Myocyte (in vitro differentiated cells): ENCODE results near the gene TFB1M. TPM values are rescaled to one million over a fixed set of nuclear protein-coding genes. Genes with fewer than 3 reads are reported as not detected.

ENCODE experiments used
- DNase-seq: peaks from one replicate; pipeline ENCODE4 v3.0.0-alpha.2; 2012; ENCODE audit warnings: low read depth
- total RNA-seq: library from RNA; depleted of rRNA; stranded (reverse); fragments of >200 nt; gene quantifications from 2 replicates; pipeline ENCODE4 v1.2.3, GENCODE V29; 2014

TFB1M gene
- total RNA-seq, 1 donor from 2014 or later = 8.5 TPM

DNA sequence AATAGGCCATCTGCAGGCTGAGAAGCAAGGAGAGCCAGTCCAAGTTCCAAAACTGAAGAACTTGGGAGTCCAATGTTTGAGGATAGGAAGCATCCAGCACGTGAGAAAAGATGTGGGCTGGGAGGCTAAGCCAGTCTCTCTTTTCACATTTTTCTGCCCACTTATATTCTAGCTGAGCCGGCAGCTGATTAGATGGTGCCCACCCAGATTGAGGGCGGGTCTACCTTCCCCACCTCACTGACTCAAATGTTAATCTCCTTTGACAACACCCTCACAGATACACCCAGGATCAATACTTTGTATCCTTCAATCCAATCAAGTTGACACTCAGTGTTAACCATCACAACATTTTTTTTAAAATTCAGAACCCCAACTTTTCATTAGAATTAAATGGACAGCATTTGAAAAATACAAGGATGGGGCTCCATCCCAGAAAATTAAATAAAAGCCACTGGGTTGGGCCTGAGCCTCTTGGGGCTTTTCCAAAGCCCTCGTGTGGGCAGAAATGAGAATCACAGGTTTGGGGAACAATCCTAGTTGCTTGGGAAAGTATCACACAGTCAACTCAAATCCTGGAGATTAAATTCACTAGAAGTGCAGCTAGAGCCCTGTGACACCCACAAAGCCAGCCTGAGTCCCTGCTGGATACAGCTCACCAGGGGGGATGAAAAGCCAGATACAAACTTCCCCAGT is 48.3 kb downstream of the TFB1M start:
- no peak for DNase-seq

DNA sequence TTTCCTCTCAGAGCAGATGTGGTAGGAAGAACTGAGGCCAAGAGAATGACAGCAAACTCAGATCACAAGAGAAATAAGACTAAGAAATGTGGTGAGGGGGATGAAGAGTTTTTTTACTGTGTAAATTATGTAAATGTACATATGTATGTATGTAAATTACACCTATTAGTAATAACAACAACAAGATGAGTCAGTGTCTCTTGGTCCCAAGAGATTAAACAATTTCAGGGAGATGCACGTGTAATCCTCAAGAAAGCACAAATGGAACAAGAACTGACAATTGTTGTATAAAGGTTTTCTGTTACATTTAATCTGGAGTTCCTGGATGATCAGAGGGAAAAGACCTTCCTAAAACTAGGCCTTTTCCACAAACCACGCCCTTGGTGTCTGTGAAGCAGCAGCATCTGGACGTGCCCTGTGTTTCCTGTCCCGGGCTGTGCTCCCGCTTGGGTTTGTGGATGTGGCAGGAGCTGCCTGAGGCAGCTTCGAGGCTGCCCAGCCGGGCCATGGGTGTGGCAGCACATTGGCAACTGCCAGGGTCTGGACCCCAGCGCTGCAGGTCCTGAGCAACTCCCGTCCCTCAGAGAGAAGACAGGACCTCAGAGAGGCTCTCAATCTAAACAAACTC is 49.5 kb downstream of the TFB1M start:
- DNase-seq = peak; percentile 64

DNA sequence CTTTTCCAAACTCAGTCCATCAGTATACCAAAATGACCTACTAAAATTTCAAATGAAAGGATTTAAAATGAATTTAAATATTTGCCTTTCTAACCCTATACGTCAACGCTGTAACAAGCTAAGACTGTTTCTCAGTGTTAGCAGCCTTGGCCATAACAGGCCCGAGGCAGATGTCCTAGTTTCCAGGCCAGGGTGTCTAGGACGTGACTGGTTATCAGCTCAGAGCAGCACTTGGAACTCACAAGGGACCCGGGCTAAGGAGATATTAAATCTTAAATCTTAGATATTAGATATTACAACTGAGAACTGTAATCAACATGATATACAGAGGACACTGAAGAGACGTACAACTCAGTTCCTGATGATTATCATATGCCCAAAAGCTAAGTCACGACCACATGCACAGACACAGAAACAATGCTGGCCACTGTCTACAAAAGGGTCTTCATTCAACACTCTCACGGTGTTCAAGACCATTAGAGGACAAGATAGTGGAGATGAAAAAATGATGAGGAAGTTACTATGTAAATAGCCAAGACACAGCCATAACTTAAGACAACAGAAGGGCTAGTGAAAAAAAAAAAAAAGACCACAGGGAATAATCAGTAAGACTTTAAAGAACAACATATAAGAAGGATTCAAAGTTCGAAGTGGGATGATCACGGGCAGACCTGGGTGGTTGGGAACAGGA is 50.8 kb downstream of the TFB1M start, which contains the start of gene CLDN20:
Gene CLDN20, plus strand, starts transcription at position 641 of the 691 bp plus-strand sequence. CDS start 11,707 bp downstream, outside the sequence.
- DNase-seq = no peak

DNA sequence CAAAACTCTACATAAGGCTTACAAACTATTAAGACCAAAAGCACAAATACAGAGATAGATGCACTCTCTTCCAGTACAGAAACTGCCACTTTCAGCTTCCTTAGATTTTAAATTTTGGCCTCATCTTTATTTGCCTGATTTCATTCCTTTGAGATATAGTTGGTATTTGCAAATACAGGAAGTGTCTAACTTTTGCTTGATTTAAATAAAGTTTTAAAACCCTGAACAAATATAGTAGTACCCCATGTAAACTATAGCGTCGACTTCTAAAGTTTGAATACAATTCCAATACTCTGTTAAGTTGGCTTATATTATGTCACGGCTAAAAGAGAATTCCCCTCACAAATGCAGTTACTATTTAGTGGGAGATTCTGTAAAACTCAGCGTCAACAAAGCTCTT is 51.6 kb downstream of the TFB1M start:
- DNase-seq = no peak

DNA sequence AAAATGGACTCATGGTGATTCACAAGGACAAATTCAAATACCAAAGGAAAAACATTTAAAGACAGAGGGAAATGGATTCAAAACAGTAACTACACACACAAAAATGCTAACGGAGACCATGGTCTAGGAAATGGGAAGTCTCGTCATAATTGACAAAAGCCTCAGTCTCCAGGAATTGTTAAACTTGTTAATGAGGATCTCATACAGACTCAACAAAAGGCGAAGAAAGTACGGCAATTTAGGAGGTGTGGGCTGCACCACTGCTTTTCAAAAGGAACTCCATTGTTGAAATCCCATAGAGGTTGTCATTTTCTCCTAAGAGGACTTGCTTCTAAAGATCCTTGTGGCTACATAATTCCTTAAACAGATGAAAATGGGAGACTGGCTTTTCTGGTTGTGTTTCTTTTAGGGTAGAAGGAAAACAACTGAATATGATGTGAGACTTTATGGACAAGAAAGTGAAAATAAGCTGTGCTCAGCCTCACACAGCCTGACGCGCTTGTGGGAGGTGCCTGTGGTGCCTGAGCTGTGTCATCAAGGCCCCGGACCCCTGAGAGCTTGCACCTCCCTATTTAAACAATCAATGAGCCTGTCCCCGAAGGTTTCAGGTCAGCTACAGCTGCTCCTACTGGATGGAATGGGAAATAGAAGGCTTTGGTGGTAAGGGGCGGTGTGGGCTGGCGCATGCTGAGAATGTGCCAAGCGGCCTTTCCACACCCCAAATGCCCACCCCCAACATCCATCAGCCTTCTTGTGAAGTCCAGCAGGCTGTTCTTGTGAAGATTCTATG is 53.0 kb downstream of the TFB1M start:
- no peak for DNase-seq

DNA sequence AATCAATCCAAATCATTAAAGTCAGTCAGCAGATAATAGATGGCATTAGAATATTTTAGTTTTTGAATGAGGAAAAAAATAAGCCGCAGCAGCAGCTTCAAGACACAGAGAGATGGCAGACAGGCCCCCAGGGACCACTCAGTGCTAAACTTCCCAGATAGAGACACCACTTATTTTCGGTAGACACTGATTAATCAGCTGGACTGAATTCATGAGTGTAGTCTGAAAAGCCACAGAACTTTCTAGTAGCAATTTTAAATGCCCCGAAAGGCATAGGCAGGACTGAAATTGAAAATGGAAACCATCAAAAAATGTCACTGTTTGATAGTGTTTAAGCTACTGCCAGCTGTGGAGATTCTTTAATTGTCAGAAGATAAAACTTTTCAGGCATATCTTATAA is 53.6 kb downstream of the TFB1M start:
- DNase-seq = no peak

DNA sequence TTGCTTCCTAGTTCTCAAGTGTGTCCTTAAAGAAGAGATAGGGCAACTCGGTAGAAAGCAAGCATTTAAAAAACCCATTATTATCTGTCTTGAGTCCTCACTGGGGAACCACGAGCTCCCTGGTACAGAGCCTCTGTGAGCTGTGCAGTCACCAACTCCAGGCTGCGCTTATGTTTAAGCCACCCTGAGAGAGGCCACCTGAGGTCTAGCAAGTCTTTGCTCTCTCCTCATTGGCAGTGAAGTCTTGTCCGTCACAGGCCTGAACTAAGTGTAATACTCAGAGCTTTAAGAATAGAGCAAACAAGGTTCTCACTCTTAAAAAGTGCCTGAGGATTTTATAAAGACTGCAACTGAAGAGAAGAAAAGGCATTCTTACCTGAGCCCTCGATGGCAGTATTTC is 54.4 kb downstream of the TFB1M start:
- no peak for DNase-seq

DNA sequence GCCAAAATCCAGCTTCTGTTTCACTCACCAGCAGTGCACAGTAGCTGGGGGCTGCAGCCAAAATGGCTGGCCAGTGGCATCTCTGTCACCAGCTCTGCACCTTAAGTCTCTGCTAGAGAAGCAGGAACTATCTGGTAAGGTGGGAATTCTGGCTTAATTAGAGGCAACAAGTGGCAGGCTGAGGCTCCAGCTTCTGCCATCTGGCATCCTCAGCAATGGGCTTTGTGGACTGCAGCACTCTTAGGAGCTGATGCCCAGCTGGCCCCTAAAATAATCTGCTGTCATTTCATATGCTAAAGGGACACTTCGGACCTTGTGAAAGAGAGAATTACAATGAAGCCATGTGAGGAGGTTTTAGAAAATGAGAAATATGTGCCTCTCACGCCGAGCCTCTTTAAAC is 55.1 kb downstream of the TFB1M start:
- DNase-seq = no peak

DNA sequence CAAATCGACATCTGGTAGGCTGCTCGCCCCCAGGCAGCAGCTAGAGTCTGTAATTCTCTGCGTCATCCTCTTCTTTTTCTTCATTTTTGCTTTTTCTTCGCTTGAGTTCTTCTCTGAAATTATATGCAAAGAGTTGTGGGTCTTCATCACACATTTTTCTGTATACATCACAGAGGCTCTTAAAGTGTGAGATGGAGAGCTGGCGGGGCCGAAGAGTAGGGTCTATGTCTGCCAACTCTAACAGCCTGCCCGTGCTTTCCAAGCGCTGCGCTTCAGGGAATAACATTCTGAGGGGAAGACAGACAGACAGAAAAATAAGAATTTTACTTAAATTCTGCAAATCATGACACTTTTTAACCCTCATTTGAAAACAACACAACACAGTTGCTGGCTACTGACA is 56.5 kb downstream of the TFB1M start:
- no peak for DNase-seq

DNA sequence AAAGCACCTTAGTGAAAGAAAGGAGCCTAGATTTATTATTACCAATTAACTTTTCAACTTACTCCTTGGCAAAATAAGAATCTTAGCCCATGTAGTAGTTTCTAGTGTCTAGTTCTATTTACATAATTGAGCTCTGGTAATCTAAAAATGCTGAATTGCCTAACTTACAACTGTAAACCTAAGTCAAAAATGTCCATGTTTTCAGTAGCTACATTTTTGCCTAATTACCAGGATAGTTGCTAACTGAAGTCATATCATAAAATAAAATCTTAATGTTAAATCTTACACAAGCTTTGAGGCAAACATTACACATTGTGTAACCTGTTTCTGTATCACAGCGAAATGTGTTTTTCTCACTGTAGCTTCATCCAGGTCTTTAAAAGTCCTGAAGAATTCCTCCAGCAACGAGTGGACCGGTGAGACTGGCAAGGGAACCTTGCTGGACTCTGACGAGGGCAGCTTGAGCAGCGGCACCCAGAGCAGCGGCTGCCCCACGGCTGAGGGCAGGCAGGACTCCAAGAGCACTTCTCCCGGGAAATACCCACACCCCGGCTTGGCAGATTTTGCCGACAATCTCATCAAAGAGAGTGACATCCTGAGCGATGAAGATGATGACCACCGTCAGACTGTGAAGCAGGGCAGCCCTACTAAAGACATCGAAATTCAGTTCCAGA is 58.0 kb downstream of the TFB1M start:
- no peak for DNase-seq

DNA sequence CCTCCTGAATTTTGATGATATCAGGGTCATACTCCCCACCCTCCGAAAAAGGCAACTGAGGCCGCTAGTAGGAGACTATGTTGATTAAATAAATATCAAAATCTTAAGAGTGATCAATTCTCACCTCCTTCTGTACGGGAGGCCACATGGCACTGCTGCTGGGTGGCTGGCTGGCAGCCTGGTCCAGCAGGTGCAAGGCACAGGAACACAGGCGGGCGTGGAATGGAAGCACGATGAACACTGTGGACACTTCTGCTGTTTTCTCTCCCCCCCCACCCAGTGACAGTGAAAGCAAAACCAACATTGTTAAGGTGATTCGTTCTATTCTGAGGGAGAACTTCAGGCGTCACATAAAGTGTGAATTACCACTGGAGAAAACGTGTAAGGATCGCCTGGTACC is 60.1 kb downstream of the TFB1M start:
- peak; percentile 61 for DNase-seq

DNA sequence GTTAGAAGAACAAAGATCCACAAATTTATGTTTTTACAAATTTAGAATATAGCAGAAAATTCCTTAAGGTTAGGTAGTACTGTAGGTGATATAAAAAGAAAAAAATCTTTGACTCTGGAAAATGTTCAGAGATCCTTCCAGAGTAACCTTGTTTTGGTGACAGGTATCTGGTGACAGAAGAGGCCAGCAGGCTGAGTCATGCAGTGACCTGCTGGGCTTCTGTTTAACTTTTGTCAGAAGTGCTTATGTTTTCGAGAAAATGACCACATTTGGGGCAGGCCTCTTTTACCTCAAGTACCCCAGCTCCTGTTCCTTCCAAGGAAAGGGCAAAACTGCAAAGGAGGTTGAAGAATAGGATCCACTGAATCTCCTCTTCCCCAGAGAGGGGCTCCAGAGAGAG is 60.9 kb downstream of the TFB1M start:
- no peak for DNase-seq

DNA sequence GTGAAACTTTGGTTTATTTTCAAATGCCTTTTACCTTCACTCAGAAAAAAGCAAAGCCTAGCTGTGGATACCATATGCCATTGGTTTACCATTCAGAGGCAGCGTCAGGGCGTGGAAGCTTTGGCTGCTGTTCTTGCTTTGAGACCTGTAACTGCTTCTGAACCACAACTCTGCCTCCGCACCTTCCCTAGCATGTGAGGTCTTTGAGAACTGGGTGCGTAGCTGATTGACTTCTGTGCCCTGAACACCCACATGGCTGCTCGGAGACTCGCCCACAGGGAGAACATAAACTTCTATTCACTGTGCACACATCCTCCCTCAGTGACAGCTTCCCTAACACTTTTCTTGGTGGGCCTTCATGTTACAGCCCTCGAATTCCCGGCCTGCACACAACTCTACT is 61.7 kb downstream of the TFB1M start:
- DNase-seq = no peak

DNA sequence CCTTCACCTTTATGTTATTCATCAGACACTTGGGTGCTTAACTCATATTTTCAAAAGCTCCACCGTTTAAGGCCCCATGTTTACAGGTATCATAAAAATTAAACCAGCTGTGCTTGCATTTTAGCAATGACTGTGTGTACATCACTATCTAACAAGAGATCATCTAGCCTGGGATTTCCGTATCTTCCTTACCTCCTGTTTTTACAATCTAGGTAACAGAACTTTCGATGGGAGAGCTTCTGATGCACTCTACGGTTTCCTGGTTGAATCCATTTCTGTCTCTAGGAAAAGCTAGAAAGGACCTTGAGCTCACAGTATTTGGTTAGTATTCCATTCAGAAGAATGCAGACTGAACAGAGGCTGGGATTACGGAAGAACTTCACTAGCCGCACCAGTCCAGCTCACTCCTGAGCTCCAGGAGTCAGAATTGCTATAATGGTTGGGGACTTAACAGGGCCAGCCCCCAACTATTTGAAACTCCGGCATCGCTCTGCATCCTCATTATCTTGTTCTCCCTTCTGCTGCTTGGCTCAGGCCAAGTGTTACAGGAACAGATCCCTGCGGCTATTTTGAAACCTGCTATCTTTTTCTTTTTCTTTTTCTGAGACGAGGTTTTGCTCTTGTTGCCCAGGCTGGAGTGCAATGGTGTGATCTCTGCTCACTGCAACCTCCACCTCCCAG is 63.4 kb downstream of the TFB1M start:
- DNase-seq = no peak

DNA sequence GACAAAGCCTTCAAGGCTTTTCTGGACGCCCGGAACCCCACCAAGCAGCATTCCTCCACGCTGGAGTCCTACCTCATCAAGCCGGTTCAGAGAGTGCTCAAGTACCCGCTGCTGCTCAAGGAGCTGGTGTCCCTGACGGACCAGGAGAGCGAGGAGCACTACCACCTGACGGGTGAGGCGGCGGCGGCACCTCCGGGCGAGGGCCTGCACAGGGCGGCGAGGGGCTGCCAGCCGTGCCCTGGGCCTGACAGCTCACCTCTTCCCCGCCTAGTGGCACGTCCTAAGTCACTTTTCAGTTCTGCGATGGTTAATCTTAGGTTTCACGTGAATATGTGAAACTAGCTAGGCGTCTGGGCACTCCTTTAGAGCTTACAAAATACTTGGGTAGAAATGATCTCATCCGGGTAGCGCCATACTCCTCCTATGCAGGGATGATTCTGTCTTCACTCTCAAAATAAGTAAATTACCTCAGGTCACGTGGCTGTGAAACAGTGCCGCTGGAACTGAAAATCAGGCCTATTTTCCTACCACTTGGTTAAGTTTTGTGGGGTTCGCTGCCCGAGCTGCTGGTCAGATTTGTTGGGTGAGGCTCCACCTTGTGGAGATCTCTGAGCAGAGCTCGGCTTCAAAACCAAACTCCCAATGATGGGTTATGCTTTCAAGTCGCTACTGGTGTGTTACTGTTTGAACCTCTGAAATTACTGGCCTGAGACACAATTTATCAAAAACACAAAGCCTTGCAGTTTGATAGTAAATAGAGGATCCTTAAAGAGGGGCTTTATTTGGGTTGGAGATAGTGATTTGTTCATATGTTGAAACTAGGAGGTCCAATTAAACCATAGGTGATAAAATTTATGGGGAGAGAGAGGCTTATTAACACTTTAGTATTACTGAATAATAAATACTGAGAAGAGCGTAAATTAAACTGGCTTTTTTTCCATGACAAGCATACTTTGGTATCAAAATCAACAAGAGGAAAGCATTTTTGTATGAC is 66.0 kb downstream of the TFB1M start:
- DNase-seq = peak; percentile 82

DNA sequence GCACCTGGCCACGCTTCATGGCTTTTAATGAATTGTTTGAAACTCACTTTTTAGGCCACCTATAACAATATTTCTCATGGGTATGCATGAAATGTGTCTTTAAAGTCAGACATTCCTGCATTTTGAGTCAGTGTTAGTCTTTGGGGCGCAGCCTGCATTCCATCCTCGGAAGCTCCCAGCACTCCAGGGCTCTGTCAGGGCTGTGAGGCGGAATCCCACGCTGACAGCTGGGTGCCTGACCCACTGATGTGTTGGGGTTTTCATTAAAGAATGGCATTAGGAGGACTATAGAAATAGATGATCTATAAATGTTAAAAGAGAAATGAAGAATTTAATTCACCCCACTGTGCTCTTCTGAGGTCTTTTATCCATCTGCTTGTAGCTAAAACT is 66.7 kb downstream of the TFB1M start:
- DNase-seq = peak; percentile 81

DNA sequence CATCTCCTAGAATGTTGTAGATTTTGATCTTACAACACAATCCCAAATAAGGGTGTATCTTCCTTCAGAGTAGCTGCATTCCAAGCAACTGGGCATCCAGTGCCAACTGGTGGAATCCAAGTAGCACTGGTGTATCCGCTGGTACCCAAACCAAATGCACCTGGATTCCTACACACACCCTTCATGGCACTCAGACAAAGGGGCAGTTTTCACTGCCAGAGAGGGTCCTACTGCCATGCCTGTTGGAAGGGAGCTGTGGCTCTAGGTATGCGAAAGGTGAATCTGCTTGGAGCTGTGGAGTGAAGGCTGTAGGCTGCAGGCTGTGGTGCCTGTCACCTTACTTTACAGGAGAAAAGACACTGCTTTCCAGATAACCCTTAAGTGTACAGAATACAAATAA is 67.5 kb downstream of the TFB1M start:
- no peak for DNase-seq

DNA sequence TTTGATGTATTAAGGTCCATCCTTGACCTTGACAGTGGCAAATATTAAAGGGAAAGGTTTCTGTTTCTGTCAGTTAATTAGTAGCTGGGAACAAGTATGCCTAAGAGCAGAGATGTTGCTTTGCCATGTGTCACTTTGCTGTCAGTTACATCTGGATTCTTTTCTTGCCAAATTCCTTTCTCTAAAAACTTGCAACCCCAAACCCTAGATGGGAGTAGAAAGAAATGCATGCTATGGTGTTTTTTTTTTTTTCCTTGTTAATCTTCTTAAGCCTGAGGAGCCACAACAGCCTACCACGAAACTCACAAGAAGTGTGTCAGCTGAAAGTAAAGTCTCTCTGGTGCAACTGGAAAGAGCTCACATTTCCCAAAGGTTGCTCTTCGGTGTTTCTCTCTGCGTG is 68.5 kb downstream of the TFB1M start:
- peak; percentile 52 for DNase-seq

DNA sequence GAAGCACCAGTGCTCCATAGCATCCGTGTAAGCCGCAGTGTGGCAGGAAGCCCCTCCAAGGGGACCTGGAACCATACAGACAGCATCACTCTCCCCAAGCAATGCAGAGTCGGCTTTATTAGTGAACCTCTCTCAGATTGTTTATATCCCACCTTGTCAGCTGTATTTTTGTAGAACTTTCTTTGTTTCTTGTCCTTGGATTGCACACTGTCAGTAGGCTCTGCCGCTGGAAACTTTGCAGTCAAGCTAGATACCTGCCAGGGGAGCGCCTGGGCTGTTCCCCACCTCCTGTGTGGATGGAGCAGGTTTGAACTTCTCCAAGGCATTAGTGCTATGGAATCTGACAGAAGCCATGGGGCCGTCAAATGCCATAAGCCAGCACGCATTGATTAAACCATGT is 69.1 kb downstream of the TFB1M start:
- DNase-seq = no peak
